Peyer's patch (tissue), 4 donors: ENCODE data around the gene GRIK4.

ENCODE experiments used
- CTCF ChIP-seq, 6 experiments: fragments of 450-650 bp in 4 of 6; fragments of 200-600 bp in 2 of 6; sonication (generic) in 1 of 6; IDR thresholded peaks; one replicate each; pipeline ENCODE4 v1.5.1; 2017 to 2019; ENCODE audit warnings: antibody characterized with exemption in 6 of 6, mild to moderate bottlenecking in 3 of 6, moderate library complexity in 1 of 6
- POLR2A ChIP-seq, 2 donors: fragments of 450-650 bp; IDR thresholded peaks; one replicate each; pipeline ENCODE4 v1.5.1; 2017; ENCODE audit warnings: antibody characterized with exemption in 2 of 2, mild to moderate bottlenecking in 2 of 2, moderate library complexity in 2 of 2

- TF ChIP-seq CTCF (IDR thresholded peaks at IDR 0.05) (no peak), POLR2A (IDR thresholded peaks at IDR 0.05) (no peak)
Observed at GRCh38 chr11:120906766-120907165, 395.2 kb downstream of the GRIK4 start.
